ENCODE measurements around the gene GLT8D2. TPM values are rescaled to one million over a fixed set of nuclear protein-coding genes. Genes with fewer than 3 reads are reported as not detected.

The GLT8D2 gene
- total and polyA plus RNA-seq, 4 donors = 1.6 to 36.5 (median 6.1) TPM

DNA sequence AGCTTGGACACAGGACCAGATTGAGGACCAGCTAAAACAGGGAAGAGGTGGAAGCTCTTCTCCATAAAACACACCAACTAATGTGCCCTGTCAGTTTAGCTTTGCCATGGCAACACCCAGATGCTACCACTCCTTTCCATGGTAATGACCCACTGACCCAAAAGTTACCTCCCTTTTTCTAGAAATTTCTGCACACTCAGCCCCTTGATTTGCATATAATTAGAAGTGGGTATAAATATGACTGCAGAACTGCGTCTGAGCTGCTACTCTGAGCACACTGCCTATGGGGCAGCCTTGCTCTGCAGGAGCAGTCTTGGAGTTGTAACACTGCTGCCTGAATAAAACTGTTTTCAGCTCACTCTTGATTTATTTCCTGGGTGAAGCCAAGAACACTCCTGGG is 87.5 kb downstream of the GLT8D2 start:
- no peak overlapping the region for H3K4me3 ChIP-seq
- DNase-seq (no peak), ATAC-seq (ENCODE audit: insufficient read depth, low FRiP score) (no peak)
- 62 to 68% methylated on average over 1 of the region's 1 CpG for WGBS, 2 donors
- H3K9ac ChIP-seq (ENCODE audit: insufficient read depth in 1 of 2, low read length in 2 of 2) = no peak overlapping the region
- no peaks in the 10 kb centered on the region for H3K9me3 ChIP-seq (ENCODE audit: control insufficient read depth in 4 of 4, insufficient read depth in 3 of 4, low read length in 3 of 4)
- H3K27ac ChIP-seq (ENCODE audit: low read depth in 1 of 2, low read length in 1 of 2) = no peak overlapping the region
- no peaks in the 10 kb centered on the region for H3K36me3 ChIP-seq (ENCODE audit: control insufficient read depth in 4 of 4, insufficient read depth in 4 of 4, low read length in 4 of 4)
- TF ChIP-seq, protein P1, sequence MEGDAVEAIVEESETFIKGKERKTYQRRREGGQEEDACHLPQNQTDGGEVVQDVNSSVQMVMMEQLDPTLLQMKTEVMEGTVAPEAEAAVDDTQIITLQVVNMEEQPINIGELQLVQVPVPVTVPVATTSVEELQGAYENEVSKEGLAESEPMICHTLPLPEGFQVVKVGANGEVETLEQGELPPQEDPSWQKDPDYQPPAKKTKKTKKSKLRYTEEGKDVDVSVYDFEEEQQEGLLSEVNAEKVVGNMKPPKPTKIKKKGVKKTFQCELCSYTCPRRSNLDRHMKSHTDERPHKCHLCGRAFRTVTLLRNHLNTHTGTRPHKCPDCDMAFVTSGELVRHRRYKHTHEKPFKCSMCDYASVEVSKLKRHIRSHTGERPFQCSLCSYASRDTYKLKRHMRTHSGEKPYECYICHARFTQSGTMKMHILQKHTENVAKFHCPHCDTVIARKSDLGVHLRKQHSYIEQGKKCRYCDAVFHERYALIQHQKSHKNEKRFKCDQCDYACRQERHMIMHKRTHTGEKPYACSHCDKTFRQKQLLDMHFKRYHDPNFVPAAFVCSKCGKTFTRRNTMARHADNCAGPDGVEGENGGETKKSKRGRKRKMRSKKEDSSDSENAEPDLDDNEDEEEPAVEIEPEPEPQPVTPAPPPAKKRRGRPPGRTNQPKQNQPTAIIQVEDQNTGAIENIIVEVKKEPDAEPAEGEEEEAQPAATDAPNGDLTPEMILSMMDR (IDR thresholded peaks at IDR 0.05; ENCODE audit: control extremely low read depth, extremely low read depth) = no peak
- peaks cover 0 to 20% (median 6%) of the 10 kb centered on the region in 5 donors for H3K4me1 ChIP-seq (ENCODE audit: control insufficient read depth in 5 of 5, insufficient read depth in 5 of 5, low read length in 5 of 5)
- H3K27me3 ChIP-seq (ENCODE audit: control insufficient read depth in 3 of 3, insufficient read depth in 3 of 3, low read length in 2 of 3) = no peaks in the 10 kb centered on the region

DNA sequence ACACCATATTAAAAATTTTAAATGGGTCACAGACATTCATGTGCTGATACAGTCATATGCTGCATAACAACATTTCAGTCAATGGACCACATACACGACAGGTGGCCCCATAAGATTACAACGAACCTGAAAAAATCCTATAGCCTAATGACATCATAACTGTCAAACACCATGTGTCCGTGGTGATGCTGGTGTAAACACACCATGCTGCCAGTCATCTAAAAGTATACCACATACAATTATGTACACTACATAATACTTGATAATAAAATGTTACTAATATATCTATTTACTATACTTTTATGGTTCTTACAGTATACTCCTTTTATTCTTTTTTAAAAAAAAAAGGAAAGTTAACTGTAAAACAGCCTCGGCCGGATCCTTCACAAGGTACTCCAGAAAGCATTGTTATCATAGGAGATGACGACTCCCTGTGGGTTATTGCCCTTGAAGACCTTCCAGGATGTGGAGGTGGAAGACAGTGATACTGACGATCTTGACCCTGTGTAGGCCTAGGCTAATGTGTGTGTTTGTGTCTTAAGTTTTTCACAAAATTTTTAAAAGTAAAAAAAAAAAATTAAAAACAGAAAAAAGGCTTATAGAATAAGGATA is 89.3 kb downstream of the GLT8D2 start:
- Histone ChIP-seq H3K4me1 (ENCODE audit: control insufficient read depth in 5 of 5, insufficient read depth in 5 of 5, low read length in 5 of 5) (peaks cover 0 to 22% (median 10%) of the 10 kb centered on the region in 5 donors), H3K27ac (ENCODE audit: low read depth in 1 of 2, low read length in 1 of 2) (no peak overlapping the region), H3K27me3 (ENCODE audit: control insufficient read depth in 3 of 3, insufficient read depth in 3 of 3, low read length in 2 of 3) (no peaks in the 10 kb centered on the region), H3K9me3 (ENCODE audit: control insufficient read depth in 4 of 4, insufficient read depth in 3 of 4, low read length in 3 of 4) (no peaks in the 10 kb centered on the region), H3K9ac (ENCODE audit: insufficient read depth in 1 of 2, low read length in 2 of 2) (no peak overlapping the region), H3K4me3 (no peak overlapping the region), H3K36me3 (ENCODE audit: control insufficient read depth in 4 of 4, insufficient read depth in 4 of 4, low read length in 4 of 4) (no peaks in the 10 kb centered on the region)
- TF ChIP-seq, protein P1 (IDR thresholded peaks at IDR 0.05; ENCODE audit: control extremely low read depth, extremely low read depth) = no peak
- no peak for ATAC-seq (ENCODE audit: insufficient read depth, low FRiP score)
- WGBS, 2 donors = 72 to 84% methylated on average over 7 of the region's 7 CpGs
- DNase-seq = no peak

DNA sequence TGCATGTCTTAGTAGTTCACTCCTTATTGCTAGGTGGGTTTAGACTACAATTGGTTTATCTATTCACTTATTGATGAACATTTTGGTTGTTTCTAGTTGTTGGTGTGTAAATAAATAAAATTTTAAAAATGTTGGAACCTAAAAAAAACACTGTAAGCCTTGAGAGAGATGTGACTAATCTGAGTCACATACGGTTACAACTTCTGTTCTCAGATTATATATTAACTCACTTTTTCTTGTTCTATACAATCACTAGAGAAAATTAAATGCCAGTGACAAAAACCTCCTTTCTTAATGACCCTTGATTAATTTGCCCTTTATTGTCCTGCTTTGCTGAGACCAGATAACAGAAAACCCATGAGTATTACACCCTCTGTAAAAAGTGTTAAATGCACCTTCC is 91.4 kb downstream of the GLT8D2 start:
- H3K4me3 ChIP-seq = no peak overlapping the region
- DNase-seq = no peak
- peaks cover 0 to 8% (median 2%) of the 10 kb centered on the region in 4 donors for H3K36me3 ChIP-seq (ENCODE audit: control insufficient read depth in 4 of 4, insufficient read depth in 4 of 4, low read length in 4 of 4)
- no peak for ATAC-seq (ENCODE audit: insufficient read depth, low FRiP score)
- no peak overlapping the region for H3K9ac ChIP-seq (ENCODE audit: insufficient read depth in 1 of 2, low read length in 2 of 2)
- peaks cover 0 to 16% (median 6%) of the 10 kb centered on the region in 5 donors for H3K4me1 ChIP-seq (ENCODE audit: control insufficient read depth in 5 of 5, insufficient read depth in 5 of 5, low read length in 5 of 5)
- peak overlapping the region in 1 of 2 donors; percentile 16 for H3K27ac ChIP-seq (ENCODE audit: low read depth in 1 of 2, low read length in 1 of 2)
- TF ChIP-seq, protein P1 (IDR thresholded peaks at IDR 0.05; ENCODE audit: control extremely low read depth, extremely low read depth) = no peak
- WGBS, 2 donors = 71 to 72% methylated on average over 1 of the region's 1 CpG
- no peaks in the 10 kb centered on the region for H3K9me3 ChIP-seq (ENCODE audit: control insufficient read depth in 4 of 4, insufficient read depth in 3 of 4, low read length in 3 of 4)
- H3K27me3 ChIP-seq (ENCODE audit: control insufficient read depth in 3 of 3, insufficient read depth in 3 of 3, low read length in 2 of 3) = no peaks in the 10 kb centered on the region

All from lung (tissue), 12 donors.